Skeletal muscle cell (primary cell): ENCODE data around the gene SCN3B.
A peak's percentile ranks its signal among the peaks of the same experiment; 100 is the strongest.

Source experiments
- DNase-seq: peaks from one replicate; pipeline ENCODE4 v3.0.0-alpha.2; 2010; ENCODE audit warnings: low read depth
- H3K4me3 ChIP-seq: 2 replicates; pipeline ENCODE4 v1.5.1; 2011; ENCODE audit warnings: low read depth, mild to moderate bottlenecking, control low read depth, low read length, moderate library complexity

Gene SCN3B

GRCh38 chr11:123608371-123608770 lies 46.1 kb downstream of the SCN3B start:
- no peak overlapping the region for H3K4me3 ChIP-seq
- no peak for DNase-seq

GRCh38 chr11:123607781-123608180 lies 46.6 kb downstream of the SCN3B start:
- DNase-seq = no peak
- H3K4me3 ChIP-seq = no peak overlapping the region

GRCh38 chr11:123603666-123604065 lies 50.8 kb downstream of the SCN3B start:
- no peak for DNase-seq
- no peak overlapping the region for H3K4me3 ChIP-seq

- H3K4me3 ChIP-seq = no peak overlapping the region
Observed at GRCh38 chr11:123601743-123602142, 52.7 kb downstream of the SCN3B start.

GRCh38 chr11:123601136-123601535 lies 53.3 kb downstream of the SCN3B start:
- H3K4me3 ChIP-seq = no peak overlapping the region
- peak; percentile 62 for DNase-seq

More at GRCh38 chr11:123601743-123602142, 52.7 kb downstream of the SCN3B start:
- DNase-seq = no peak

GRCh38 chr11:123597859-123598258 lies 56.6 kb downstream of the SCN3B start:
- no peak for DNase-seq
- H3K4me3 ChIP-seq = no peak overlapping the region

- H3K4me3 ChIP-seq = no peak overlapping the region
- DNase-seq = no peak
Observed at GRCh38 chr11:123594921-123595320, 59.5 kb downstream of the SCN3B start.

- no peak for DNase-seq
- H3K4me3 ChIP-seq = no peak overlapping the region
Observed at GRCh38 chr11:123594188-123594901, 60.1 kb downstream of the SCN3B start.

- no peak overlapping the region for H3K4me3 ChIP-seq
- DNase-seq = no peak
Observed at GRCh38 chr11:123593570-123593969, 60.9 kb downstream of the SCN3B start.

GRCh38 chr11:123590296-123590912 lies 64.0 kb downstream of the SCN3B start:
- peak; percentile 23 for DNase-seq
- H3K4me3 ChIP-seq = no peak overlapping the region

- H3K4me3 ChIP-seq = no peak overlapping the region
- no peak for DNase-seq
Observed at GRCh38 chr11:123588864-123589262, 65.6 kb downstream of the SCN3B start.

GRCh38 chr11:123588117-123588863 lies 66.1 kb downstream of the SCN3B start:
- no peak overlapping the region for H3K4me3 ChIP-seq
- DNase-seq = no peak

GRCh38 chr11:123587559-123587958 lies 66.9 kb downstream of the SCN3B start:
- no peak for DNase-seq
- H3K4me3 ChIP-seq = no peak overlapping the region

- DNase-seq = no peak
- no peak overlapping the region for H3K4me3 ChIP-seq
Observed at GRCh38 chr11:123587044-123587443, 67.4 kb downstream of the SCN3B start.

GRCh38 chr11:123586568-123586967 lies 67.9 kb downstream of the SCN3B start:
- DNase-seq = no peak
- H3K4me3 ChIP-seq = no peak overlapping the region

GRCh38 chr11:123585706-123586105 lies 68.7 kb downstream of the SCN3B start:
- no peak overlapping the region for H3K4me3 ChIP-seq
- DNase-seq = no peak

- DNase-seq = no peak
- H3K4me3 ChIP-seq = no peak overlapping the region
Observed at GRCh38 chr11:123585206-123585605, 69.2 kb downstream of the SCN3B start.

- H3K4me3 ChIP-seq = no peak overlapping the region
- DNase-seq = no peak
Observed at GRCh38 chr11:123584737-123585136, 69.7 kb downstream of the SCN3B start.

- no peak overlapping the region for H3K4me3 ChIP-seq
- DNase-seq = no peak
Observed at GRCh38 chr11:123584186-123584585, 70.2 kb downstream of the SCN3B start.

GRCh38 chr11:123582992-123583504 lies 71.4 kb downstream of the SCN3B start:
- DNase-seq = no peak

More at GRCh38 chr11:123582992-123583504, 71.4 kb downstream of the SCN3B start:
- H3K4me3 ChIP-seq = no peak overlapping the region
